GM11168 (cell line): ENCODE data around the gene YPEL5.
"Not testable (repeated sequence)": the region's sequence is repeated elsewhere in the genome, so short reads cannot be mapped to it uniquely, and the experiment has no call there.

Experiments
- in situ Hi-C: fragments of 300-500 bp; cut with MboI; formaldehyde crosslinking; loops from one replicate; pipeline ENCODE4 v1.12.0; 2022; ENCODE audit warnings: low sequenced_read_pairs; ENCODE audit not compliant: unreplicated experiment

YPEL5 gene

DNA sequence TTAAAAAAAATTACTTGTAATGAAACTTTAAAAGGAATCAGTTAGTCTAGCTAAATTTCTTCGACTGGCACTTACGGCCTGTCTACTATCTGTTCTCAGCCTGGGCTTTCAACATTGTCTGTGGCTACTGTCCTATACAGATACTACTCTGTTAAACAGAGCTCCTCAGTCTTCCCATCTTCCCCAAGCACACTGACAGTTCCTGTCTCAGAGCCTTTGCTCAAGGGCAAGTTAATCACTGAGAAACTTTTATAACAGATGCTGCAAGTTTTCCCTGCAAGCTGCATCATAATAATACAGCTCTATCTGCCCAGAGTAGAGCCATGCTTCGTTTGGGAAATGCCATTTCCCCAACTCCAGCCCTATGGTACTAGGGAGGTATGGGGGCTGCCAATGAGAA, 11.3 kb upstream of the YPEL5 start:
- in situ Hi-C loops: no loop called here

DNA sequence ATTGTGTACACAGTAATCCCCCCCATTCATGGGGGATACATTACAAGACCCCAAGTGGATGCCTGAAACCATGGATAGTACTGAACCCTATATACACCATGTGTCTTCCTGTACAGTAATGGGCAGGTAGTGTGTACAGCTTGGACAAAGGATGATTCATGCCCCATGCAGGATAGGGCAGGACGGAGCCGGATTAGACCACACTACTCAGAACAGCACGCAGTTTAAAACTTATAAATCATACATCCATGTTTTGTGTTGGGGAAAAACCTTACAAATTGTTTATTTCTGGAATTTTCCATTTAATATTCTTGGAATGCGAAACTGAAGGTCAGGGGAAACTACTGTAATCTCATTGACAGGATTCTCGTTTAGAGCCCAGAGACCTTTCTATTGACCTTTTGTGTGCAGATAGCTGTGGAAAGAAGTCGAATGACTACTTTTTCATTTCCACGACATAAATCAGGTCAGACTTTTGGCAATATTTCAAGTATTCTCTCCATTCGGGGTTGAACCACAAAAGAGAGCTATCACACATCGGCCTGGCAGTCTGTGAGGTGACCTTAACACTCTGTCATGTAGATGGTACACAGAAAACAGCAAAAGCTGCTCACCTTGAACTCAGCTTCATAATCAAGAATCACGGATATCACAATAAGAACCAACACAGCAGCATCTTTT, 9.9 kb upstream of the YPEL5 start:
- in situ Hi-C loops: no loop called here

DNA sequence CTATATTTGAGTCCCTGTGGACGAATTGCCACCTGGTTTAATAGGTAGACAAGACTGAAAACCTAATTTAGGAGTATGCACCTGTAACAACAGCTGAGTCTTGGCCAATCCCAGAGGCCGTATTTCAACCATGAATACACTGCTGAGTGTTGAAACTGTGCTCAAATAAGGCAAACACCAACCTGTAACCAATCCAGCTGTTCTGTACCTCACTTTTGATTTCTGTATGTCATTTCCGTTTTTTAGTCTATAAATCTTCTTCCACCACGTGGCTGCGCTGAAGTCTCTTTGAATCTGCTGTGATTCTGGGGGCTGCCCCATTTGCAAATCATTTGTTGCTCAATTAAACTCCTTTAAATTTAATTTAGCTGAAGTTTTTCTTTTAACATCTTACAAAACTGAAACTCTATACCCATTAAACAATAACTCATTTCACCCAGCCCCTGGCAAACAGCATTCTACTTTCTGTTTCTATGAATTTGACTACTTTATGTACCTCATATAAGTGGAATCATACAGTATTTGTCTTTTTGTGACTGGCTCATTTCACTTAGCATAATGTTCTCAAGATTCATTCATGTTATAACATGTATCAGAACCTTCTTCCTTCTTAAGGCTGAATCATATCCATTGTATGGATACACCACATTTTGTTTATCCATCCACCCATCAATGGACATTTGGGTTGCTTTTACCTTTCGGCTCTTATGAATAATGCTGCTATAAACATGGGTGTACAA, 7.5 kb upstream of the YPEL5 start:
- in situ Hi-C loops: no loop called here

DNA sequence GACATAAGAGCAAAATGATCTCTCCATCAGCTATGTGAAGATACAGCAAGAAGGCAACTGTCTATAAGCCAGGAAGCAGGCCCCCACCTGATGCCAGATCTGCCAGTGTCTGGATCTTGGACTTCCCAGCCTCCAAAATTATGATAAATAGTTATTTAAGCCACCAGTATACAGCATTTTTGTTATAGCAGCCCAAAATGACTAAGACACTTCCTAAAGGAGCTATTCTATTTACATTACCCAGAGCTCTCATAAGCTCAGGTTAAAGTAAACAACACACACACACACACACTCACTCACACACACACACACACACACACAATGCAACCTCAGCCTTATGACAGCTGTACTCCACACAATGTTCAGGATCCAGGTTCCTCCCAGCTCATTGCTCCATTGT, 5.7 kb upstream of the YPEL5 start:
- in situ Hi-C loops: no loop called here

DNA sequence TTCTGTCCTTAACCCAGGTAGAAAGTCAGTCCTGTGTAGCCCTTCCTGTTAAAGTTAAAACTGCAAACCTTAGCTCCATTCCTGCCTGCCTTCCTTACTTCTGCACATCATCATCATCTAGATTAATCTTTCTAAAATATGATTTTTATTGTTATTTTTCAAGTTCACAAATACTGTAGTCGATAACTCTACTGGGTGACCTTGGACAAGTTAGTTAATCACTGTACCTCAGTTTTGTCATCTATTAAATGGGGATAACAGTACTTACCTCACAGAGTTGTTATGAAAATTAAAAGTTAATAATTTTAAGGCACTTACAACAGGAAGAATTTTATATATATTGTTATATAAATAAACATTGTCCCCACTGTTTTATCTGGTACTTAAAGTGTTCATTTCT, 2.5 kb upstream of the YPEL5 start:
- in situ Hi-C loops: no loop called here

DNA sequence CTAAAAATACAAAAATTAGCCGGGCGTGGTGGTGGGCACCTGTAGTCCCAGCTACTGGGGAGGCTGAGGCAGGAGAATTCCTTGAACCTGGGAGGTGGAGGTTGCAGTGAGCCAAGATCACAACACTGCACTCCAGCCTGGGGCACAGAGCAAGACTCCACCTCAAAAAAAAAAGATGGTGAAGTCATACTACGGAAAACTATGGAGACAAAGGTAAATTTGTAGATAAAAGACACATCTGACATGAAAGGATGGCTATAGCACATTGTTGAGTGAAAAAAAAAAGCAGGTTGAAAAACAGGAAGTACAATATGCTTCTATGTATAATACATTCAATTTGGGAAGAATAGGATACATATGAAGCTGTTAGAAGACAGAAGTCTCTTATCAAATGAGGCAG, 1.9 kb upstream of the YPEL5 start:
- in situ Hi-C loops: not testable (repeated sequence)

DNA sequence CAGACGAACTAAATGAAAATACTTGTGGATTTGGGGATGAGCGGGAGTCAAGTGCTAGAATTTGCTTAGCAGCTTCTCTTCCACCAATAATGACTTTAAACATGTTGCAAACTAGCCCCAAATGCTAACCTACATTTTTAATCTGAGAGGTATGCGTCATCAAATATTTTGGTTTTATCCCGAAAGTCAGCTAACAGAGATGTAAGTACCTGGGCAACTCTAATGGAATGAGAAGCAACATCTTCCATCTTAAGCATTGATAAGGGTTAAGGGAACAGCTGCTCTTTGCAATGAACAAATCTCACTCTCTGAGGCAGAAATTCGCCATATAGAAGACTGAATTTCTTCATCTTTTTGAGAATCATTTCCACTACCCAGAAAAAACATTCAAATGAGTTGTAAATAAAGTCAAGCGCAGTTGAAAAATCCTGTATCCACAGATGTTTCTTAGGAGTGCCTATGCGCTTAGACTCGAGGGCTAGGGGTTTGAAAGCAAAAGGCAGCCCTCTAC, 926 bp upstream of the YPEL5 start:
- in situ Hi-C loops: no loop called here

DNA sequence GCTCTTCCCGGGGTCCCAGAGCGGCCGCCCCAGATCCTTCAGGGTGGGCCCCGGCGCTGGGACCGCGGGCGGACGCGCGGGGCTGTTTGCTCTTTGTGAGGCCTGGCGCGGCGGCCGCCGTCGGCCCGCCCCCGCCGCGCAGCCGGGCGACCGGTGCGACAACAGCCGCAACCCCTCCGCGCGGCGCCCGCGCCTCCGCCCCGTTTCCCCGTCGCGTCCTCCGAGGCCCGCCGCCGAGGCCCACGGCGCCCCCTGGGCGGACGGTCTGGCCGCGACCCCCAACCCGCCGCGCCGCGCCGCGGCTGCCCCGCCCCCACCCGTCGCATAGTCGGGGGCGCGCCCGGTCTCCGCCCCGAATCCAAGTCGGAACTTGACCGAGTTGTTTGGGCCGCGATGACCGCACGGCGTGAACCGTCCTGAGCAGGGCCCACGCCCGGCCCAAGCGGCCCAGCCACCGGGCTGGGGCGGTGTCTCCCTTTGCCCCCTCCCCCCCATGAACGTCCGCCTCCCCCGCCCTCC, 448 bp downstream of the YPEL5 start:
- in situ Hi-C loops: no loop called here

DNA sequence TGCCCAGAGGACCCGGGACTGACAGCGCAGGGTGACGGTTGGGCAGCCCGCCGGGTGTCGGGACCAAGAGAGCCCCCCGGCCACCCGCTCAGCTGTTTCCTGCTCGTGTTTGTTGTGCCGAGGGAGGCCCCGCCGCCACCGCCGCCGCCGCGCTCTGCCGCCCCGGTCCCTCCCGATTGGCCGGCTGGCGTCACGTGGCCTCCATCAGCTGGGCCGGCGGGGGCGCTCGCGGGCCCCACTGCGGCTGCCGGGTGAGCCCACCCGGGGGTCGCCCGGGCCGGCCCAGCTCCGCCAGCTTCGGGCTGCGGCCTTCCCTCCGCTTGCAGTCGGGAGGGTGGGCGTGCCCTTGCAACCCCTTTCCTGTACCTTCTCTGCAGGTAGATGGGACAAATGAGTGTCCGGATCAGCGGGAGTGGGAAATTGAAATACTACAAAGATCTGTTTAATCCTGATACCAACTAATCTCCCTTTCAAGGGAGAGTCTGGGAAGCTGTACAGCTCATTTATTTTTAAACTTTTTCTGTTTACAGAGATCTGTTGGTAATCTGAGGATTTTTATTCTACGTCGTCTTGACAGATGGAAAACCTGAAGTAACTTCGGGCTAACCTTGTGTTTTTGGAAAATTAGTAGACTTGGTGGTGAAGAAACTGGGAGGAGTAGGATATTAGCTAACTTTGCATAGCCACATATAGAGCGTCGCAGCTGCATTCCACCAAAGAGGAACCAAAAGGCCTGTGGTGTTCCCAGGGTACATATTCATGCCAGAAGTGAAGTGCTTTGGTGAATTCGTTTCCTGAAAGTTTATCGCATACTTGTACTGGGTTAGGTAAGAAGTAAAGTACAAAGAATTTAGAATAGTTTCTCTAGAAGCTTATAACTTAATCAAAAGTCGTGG, 1.2 kb downstream of the YPEL5 start:
- in situ Hi-C loops: no loop called here

DNA sequence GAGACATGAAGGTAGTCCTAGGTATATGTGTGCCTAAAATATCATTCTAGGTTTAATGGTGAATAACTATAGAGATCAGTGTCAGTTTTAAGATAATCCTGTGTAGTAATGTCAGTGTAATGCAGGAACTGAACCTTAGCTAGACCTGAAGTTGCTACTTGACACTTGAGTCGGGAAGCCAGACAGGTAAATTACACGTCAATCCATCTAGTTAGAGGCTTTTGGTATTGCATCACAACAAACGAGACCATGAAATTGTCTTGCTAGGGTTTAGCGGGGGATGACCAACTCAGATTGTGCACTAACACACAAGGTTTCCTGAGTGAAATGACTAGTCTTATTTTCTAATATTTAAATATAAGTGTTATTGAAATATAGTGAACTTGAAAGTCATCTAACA, 2.0 kb downstream of the YPEL5 start:
- in situ Hi-C loops: no loop called here

DNA sequence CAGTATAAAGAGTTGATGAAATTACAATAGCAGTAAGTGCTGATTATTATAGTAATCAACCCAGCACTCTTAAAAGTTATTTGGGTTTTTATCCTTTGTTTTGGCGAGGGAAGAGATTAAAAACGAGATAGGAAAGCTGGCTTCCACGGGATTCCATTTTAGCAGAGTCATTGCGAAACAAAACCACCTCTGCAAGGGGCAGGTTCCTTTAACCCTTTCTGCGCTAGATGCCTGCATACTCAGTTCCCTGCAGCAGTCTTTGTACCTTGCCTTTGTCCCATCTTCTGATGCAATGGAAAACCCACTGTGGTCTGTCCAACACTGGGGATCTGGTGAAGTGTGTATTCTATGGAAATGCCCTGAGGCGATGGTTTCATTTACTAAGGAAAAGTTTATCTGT, 2.7 kb downstream of the YPEL5 start:
- in situ Hi-C loops: no loop called here

DNA sequence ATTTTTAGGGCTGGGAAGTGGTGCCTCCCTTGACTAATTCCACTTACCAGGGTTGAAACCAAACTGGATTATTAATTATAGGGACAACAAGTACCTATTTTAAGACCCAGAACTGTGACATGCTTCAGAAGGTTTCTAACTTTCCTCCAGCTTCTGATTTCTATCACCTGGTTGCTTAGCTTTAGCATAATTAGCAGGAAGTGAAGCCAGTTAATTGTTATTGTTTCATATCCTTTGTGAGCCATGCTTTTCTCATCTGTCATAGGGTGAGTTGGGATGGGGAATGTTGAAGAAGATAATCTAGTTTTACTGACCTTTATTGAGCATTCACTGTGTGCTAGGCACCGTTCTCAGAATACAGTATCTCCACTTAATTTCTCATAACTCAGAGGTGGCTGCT, 3.2 kb downstream of the YPEL5 start:
- in situ Hi-C loops: loop anchor here (25.0 kb wide), 1 partner anchor 712 kb away; no protein-coding TSS in a partner anchor

DNA sequence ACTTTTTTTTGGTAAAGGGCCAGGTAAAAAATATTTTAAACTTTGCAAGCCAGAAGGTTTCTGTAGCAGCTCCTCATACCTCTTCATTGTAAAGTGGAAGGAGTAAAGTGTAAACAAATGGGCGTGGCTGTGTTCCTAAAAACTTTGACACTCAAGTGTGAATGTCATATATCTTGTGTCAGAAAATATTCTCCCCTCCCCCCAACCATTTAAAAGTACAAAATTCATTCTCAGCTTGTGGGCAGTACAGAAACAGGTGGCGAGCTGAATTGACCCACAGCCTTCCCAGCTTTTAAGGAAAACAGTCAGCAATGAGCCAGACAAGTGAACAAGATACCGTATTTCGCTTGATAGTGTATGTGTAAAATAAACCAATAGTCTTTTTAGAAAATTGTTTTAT, 4.0 kb downstream of the YPEL5 start:
- in situ Hi-C loops: loop anchor here (25.0 kb wide), 1 partner anchor 712 kb away; no protein-coding TSS in a partner anchor

DNA sequence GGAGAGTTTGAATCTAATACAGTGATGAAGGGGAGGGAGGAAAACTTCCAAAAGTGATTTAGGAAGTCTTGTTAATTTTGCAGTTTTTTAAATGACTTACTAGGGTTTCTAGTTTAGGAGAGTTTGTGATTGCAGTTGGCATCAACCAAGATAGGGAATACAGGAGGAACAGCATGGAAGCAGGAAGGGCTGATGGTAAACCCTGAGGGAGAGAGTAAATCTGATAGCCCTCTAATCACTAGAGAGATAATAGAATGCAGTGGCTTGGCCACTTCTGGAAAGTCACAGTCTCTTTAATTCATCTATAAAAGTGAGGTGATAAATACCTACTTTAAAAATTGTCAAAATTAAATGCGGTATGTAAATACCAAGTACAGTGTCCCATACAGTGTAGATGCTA, 5.6 kb downstream of the YPEL5 start:
- in situ Hi-C loops: loop anchor here (25.0 kb wide), 1 partner anchor 710 kb away; no protein-coding TSS in a partner anchor

DNA sequence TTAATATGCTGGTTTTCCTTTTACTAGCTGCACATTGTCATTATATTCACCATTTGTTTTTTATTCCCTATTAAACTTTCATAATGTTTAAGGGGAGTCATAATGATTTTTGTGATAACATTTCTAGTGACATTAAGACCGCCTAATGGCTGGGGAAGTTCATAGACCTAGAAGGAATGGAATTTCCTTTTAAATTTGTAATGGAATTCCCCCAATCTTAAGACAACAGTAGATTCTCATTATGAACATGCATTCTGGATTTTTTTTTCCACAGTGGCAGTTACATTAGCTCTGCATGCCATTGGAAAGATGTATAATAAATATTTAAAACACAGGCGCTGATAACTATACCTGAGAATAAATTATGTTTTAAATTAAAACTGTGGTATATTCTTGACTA, 8.4 kb downstream of the YPEL5 start:
- in situ Hi-C loops: loop anchor here (25.0 kb wide), 1 partner anchor 707 kb away; no protein-coding TSS in a partner anchor

DNA sequence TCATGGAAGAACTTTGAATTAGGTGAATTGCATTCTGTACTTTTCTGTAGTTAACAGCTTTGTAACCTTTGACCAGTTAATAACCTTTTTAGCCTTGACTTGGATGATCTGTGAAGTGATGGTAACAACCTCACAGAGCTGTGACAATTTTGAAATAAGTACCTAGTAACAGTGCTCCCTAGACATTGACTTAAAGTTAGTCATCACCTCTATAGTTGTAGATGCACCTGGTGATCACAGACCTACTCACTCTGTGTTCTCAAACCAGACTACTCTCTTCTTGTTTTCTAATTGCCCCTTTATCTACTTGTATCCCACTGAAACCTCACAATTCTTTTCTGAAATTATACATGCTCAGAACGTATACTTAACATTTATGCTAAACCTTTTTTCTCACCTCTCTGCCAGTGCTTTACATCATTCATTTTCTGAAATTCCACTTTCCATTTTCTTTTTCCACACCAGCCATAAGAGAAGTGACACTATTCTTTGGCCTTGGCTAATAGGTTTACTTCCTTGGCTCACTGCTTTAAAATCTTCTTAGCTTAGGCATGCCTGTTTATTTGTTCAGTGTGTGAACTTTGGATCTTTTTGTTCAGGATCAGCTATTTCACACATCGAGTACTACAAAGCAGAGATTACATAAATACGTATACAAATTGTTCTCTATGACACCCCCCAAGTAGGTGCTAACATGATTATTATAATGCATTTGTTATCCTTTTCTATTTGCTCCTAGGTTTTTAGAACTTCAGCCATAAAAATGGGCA, 9.3 kb downstream of the YPEL5 start:
- in situ Hi-C loops: loop anchor here (25.0 kb wide), 1 partner anchor 706 kb away; no protein-coding TSS in a partner anchor

DNA sequence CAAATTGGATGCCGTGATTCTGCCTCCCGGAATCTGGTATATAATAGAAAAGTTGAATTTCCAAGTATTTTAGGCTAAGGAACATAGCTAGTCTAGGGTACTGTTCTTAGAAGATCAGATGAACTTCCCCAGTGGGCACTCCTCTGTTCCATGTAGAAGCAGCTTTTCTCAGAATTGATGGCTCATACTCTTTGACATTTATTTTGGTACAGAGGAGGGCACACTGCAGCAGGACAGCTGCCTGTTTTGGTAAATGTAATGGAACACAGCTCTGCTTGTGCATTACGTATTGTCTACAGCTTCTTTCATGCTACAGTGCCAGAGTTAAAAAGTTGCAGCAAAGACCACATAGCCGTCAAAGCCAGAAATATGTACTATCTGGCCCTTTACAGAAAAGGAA, 10.8 kb downstream of the YPEL5 start:
- in situ Hi-C loops: loop anchor here (25.0 kb wide), 1 partner anchor 705 kb away; no protein-coding TSS in a partner anchor

DNA sequence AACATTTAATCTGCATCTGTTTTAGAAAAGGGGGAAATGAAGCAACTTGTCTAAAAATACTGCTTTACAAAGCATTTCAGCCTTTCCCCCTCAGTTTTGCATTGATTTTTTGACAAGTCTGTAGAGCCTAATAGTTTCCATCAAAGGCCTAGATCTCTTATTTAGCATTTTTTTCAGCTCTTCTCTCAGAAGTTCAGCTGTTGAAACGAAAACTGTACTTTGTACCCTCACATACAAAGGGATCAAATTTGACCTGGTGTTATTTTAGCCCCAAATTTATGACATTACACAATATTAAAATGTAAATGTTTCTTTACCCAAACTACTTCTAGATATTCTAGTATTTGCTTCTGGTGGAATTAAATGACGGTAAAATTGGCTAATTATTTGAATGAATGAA, 13.0 kb downstream of the YPEL5 start:
- in situ Hi-C loops: loop anchor here (10.0 to 25.0 kb wide), 2 partner anchors 545 to 703 kb away; no protein-coding TSS in a partner anchor
